ENCODE measurements around the gene FOXC1.
A peak's percentile ranks its signal among the peaks of the same experiment; 100 is the strongest.

FOXC1 gene

DNA sequence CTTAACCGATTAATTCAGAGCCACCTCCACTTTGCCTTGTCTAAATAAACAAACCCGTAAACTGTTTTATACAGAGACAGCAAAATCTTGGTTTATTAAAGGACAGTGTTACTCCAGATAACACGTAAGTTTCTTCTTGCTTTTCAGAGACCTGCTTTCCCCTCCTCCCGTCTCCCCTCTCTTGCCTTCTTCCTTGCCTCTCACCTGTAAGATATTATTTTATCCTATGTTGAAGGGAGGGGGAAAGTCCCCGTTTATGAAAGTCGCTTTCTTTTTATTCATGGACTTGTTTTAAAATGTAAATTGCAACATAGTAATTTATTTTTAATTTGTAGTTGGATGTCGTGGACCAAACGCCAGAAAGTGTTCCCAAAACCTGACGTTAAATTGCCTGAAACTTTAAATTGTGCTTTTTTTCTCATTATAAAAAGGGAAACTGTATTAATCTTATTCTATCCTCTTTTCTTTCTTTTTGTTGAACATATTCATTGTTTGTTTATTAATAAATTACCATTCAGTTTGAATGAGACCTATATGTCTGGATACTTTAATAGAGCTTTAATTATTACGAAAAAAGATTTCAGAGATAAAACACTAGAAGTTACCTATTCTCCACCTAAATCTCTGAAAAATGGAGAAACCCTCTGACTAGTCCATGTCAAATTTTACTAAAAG, 2.7 kb downstream of the FOXC1 start:
- POLR2A ChIA-PET = interaction anchor here (1.2 to 1.3 kb wide), 2 partner anchors 74 to 209 kb away, joined by 3 to 4 read pairs; no protein-coding TSS in a partner anchor

DNA sequence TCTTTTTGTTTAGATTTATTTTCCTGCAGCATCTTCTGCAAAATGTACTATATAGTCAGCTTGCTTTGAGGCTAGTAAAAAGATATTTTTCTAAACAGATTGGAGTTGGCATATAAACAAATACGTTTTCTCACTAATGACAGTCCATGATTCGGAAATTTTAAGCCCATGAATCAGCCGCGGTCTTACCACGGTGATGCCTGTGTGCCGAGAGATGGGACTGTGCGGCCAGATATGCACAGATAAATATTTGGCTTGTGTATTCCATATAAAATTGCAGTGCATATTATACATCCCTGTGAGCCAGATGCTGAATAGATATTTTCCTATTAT, 3.2 kb downstream of the FOXC1 start:
- ChIA-PET CTCF (interaction anchor here (0.7 to 3.7 kb wide), 7 partner anchors 14 to 1021 kb away, joined by 3 to 33 read pairs (median 5); no protein-coding TSS in a partner anchor), POLR2A (interaction anchor here (1.2 kb wide), 1 partner anchor 73 kb away, joined by 3 read pairs; no protein-coding TSS in a partner anchor)
- DNase-seq (ENCODE audit: low read depth, low spot score) = no peak
- TF ChIP-seq, protein P1, sequence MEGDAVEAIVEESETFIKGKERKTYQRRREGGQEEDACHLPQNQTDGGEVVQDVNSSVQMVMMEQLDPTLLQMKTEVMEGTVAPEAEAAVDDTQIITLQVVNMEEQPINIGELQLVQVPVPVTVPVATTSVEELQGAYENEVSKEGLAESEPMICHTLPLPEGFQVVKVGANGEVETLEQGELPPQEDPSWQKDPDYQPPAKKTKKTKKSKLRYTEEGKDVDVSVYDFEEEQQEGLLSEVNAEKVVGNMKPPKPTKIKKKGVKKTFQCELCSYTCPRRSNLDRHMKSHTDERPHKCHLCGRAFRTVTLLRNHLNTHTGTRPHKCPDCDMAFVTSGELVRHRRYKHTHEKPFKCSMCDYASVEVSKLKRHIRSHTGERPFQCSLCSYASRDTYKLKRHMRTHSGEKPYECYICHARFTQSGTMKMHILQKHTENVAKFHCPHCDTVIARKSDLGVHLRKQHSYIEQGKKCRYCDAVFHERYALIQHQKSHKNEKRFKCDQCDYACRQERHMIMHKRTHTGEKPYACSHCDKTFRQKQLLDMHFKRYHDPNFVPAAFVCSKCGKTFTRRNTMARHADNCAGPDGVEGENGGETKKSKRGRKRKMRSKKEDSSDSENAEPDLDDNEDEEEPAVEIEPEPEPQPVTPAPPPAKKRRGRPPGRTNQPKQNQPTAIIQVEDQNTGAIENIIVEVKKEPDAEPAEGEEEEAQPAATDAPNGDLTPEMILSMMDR (IDR thresholded peaks at IDR 0.05; ENCODE audit: insufficient read depth, low read length, missing control alignments) = no peak
- peak overlapping the region; percentile 72 for H3K4me3 ChIP-seq (ENCODE audit: low read depth, low read length)

More for the DNA sequence above, 2.7 kb downstream of the FOXC1 start:
- H3K4me3 ChIP-seq (ENCODE audit: low read depth, low read length) = peak overlapping the region; percentile 72
- CTCF ChIA-PET = interaction anchor here (0.6 to 3.7 kb wide), 17 partner anchors 14 to 1022 kb away, joined by 3 to 33 read pairs (median 4); no protein-coding TSS in a partner anchor
- no peak for DNase-seq (ENCODE audit: low read depth, low spot score)
- TF ChIP-seq, protein P1 (IDR thresholded peaks at IDR 0.05; ENCODE audit: insufficient read depth, low read length, missing control alignments) = no peak

DNA sequence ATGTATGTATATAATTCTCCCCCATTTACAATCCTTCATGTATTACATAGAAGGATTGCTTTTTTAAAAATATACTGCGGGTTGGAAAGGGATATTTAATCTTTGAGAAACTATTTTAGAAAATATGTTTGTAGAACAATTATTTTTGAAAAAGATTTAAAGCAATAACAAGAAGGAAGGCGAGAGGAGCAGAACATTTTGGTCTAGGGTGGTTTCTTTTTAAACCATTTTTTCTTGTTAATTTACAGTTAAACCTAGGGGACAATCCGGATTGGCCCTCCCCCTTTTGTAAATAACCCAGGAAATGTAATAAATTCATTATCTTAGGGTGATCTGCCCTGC, 3.6 kb downstream of the FOXC1 start:
- ChIA-PET CTCF (interaction anchor here (1.1 to 3.7 kb wide), 5 partner anchors 13 to 740 kb away, joined by 3 to 33 read pairs (median 13); no protein-coding TSS in a partner anchor), POLR2A (no interaction called here)
- H3K4me3 ChIP-seq (ENCODE audit: low read depth, low read length) = peak overlapping the region; percentile 72
- no peak for DNase-seq (ENCODE audit: low read depth, low spot score)
- TF ChIP-seq, protein P1 (IDR thresholded peaks at IDR 0.05; ENCODE audit: insufficient read depth, low read length, missing control alignments) = no peak

DNA sequence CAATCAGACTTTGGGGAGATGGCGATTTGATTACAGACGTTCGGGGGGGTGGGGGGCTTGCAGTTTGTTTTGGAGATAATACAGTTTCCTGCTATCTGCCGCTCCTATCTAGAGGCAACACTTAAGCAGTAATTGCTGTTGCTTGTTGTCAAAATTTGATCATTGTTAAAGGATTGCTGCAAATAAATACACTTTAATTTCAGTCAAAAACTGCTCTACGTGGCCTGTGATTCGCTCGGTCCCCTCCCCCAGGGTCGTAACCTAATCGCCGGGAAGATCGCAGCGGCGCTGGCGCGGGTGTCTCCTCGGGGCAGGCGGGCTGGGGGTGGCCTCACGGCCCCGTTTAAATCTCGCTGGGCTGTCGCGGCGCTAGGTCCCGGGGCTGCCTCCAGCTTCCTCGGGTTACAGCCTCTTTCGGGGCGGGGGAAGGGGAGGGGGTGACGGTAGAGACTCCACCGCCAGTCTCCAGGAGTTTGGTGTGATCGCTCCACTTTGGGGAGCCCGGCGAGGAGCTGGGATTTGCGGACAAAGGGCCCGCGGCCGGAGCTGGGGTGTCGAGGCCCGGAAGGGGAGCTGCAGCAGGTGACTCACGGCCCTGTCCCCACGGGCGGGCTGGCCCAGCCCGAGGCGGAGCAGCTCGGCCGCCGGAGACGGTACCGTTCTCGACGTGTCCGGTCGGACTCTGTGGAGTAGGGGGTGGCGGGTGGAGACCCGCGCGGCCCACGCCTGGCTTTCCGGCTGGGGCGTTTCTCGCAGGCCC, 4.2 kb downstream of the FOXC1 start:
- TF ChIP-seq, protein P1 (IDR thresholded peaks at IDR 0.05; ENCODE audit: insufficient read depth, low read length, missing control alignments) = no peak
- no peak for DNase-seq (ENCODE audit: low read depth, low spot score)
- peak overlapping the region; percentile 72 for H3K4me3 ChIP-seq (ENCODE audit: low read depth, low read length)
- ChIA-PET POLR2A (interaction anchor here (1.0 kb wide), 1 partner anchor 11 kb away, joined by 5 read pairs; no protein-coding TSS in a partner anchor), CTCF (interaction anchor here (1.5 kb wide), 3 partner anchors 16 to 491 kb away, joined by 3 to 5 read pairs (median 4); no protein-coding TSS in a partner anchor)

DNA sequence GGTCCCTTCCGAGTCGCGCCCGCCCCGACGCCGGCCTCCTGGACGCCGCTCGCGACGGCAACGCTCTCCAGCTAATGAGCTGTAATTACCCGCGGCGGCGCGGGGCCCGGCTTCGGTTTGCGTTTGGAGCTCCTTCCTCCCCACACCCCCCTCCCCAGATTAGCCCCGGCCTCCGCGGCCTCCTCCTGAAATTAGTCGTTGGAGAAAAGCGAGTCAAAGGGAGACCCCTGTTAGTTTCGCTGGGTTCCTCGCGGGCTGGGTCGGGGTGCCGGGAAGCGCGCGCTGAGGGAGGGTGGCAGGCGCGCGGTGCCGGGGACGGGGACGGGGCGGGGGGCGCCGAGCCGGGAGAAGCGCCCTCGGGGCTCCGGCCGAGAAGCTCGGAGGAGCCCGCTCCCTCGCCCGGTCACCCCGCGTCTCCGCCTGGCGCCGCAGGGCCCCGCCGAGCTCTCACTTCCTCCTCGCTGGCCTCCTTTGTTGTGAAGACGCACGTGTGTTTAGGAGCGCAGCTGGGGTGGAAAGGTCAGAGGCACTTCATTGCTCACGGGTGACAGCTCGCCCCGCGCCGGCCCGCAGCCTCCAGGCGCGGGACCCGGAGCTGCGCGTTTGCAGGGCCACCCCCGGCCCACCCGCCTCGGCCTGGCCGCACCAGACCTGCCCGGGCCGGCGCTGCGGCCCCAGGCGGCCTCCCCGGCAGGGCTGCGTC, 4.9 kb downstream of the FOXC1 start:
- no peak for DNase-seq (ENCODE audit: low read depth, low spot score)
- POLR2A ChIA-PET = interaction anchor here (1.0 kb wide), 1 partner anchor 10 kb away, joined by 5 read pairs; no protein-coding TSS in a partner anchor
- TF ChIP-seq, protein P1 (IDR thresholded peaks at IDR 0.05; ENCODE audit: insufficient read depth, low read length, missing control alignments) = no peak
- CTCF ChIA-PET = interaction anchor here (1.5 kb wide), 3 partner anchors 17 to 490 kb away, joined by 3 to 5 read pairs (median 4); no protein-coding TSS in a partner anchor
- H3K4me3 ChIP-seq (ENCODE audit: low read depth, low read length) = peak overlapping the region; percentile 72
